Measurements from ENCODE around the gene UQCRFS1.
"Not testable (repeated sequence)": the region's sequence is repeated elsewhere in the genome, so short reads cannot be mapped to it uniquely, and the experiment has no call there.

The UQCRFS1 gene

DNA sequence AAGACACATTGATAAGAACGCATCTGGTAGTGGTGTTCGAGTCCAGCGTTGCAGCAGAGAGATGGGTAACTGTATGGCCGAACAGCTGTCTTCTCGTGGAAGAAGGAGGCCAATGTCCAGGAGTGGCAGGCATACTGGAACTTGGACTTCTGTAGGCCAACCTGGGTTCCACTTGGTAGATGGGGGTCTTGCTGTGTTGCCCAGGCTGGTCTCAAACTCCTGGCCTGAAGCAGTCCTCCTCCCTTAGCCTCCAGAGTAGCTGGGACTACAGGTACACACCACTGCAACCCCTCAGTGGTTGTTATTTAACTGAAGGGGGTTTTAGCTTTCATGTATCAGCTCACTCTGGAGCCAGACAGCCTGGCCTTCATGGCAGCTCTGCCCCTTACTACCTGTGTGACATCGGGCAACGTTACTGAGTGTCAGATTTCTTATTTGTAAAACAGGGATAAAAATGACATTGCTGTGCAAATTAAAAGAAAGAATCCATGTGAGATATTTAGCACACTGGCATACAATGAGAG, 2.4 kb upstream of the UQCRFS1 start:
- Histone ChIP-seq H3K27me3 (ENCODE audit: control insufficient read depth, insufficient read depth, low read length) (no peaks in the 10 kb centered on the region), H3K9me3 (ENCODE audit: control insufficient read depth, insufficient read depth, low read length) (no peaks in the 10 kb centered on the region), H3K4me1 (ENCODE audit: control insufficient read depth, insufficient read depth, low read length) (no peaks in the 10 kb centered on the region), H3K36me3 (ENCODE audit: control insufficient read depth, insufficient read depth, low read length) (no peaks in the 10 kb centered on the region), H3K27ac (ENCODE audit: low read length) (no peak overlapping the region), H3K4me3 (ENCODE audit: low read length) (no peak overlapping the region)
- no CpG with 5 or more reads among the region's 7 CpGs for WGBS (ENCODE audit: insufficient coverage, insufficient read length)
- no peak for DNase-seq (ENCODE audit: low read depth, low spot score)

DNA sequence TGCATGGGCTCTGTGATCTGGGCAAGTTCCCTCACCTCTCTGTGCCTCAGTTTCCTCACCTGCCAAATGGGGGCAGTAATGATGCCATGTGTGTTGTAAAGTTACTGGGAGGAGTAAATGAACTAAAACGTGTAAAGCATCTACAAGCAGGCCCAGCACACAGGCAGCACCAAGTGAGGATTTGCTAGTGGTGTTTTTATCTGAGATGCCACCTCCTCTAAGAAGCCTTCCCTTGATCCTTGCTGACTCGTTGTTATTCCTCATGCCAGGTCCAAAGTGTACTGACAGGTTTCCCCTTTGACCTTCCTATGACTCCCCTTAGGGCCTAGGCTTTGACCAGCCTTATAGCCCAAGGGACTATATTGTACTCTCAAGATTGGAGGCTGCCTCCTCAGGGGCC, 1.5 kb upstream of the UQCRFS1 start:
- no peaks in the 10 kb centered on the region for H3K36me3 ChIP-seq (ENCODE audit: control insufficient read depth, insufficient read depth, low read length)
- no peaks in the 10 kb centered on the region for H3K27me3 ChIP-seq (ENCODE audit: control insufficient read depth, insufficient read depth, low read length)
- no CpG with 5 or more reads among the region's 2 CpGs for WGBS (ENCODE audit: insufficient coverage, insufficient read length)
- H3K4me3 ChIP-seq (ENCODE audit: low read length), result no peak overlapping the region
- H3K4me1 ChIP-seq (ENCODE audit: control insufficient read depth, insufficient read depth, low read length), result no peaks in the 10 kb centered on the region
- no peak overlapping the region for H3K27ac ChIP-seq (ENCODE audit: low read length)
- DNase-seq (ENCODE audit: low read depth, low spot score), result no peak
- no peaks in the 10 kb centered on the region for H3K9me3 ChIP-seq (ENCODE audit: control insufficient read depth, insufficient read depth, low read length)

DNA sequence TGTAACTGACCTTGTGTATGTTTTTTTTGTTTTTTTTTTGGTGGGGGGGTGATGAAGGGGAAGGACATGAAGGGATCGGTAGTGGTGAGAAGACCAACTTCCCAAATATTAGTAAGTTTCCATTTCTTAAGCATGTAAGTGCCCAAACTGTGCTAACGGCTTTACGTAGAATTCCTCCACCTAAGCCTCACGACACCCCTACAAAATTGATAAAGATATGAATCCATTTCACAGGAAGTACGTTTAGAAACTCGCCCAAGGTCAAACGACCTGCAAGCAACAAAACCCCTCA, 649 bp downstream of the UQCRFS1 start:
- H3K4me1 ChIP-seq (ENCODE audit: control insufficient read depth, insufficient read depth, low read length), result no peaks in the 10 kb centered on the region
- DNase-seq (ENCODE audit: low read depth, low spot score), result no peak
- no peaks in the 10 kb centered on the region for H3K9me3 ChIP-seq (ENCODE audit: control insufficient read depth, insufficient read depth, low read length)
- H3K27ac ChIP-seq (ENCODE audit: low read length), result no peak overlapping the region
- no peaks in the 10 kb centered on the region for H3K36me3 ChIP-seq (ENCODE audit: control insufficient read depth, insufficient read depth, low read length)
- WGBS (ENCODE audit: insufficient coverage, insufficient read length), result no CpG with 5 or more reads among the region's 7 CpGs
- no peaks in the 10 kb centered on the region for H3K27me3 ChIP-seq (ENCODE audit: control insufficient read depth, insufficient read depth, low read length)
- H3K4me3 ChIP-seq (ENCODE audit: low read length), result peak overlapping the region; percentile 72

DNA sequence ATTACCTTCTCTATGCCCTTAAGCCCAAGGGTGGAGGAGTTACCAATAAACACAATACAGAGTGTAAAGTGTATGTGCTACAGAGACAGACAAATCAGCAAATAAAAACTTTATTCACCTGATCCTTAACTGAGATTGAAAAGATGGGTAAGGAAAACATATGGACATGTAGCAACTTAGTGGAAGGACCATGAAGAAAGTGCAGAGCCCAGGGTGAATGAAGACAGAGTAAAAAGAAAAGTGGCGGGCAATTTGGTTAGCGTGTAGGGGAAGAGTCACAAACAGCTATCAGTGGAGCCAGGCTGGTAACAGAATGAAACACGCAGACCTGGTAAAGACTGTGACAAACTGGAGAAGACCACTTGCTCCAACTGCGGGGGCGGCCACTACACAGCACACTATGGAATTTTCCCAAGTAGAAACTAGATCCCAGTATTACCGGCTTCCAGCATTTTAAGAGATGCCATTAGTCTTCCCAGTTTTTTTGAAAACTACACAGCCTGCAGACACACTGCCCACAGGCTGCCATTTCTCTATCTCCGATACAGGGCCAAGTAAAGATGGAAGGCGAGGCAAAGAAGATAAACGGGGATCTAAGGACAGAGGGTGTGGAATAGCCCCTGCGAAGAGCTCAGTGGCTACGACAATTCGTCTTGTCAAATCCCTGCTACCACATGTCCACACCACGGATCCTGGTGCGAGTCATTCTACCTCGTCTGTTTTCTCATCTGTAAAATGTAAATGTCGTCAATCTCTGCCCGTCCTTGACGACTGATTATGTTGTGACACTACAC, 1.2 kb downstream of the UQCRFS1 start:
- no peak for DNase-seq (ENCODE audit: low read depth, low spot score)
- no peaks in the 10 kb centered on the region for H3K4me1 ChIP-seq (ENCODE audit: control insufficient read depth, insufficient read depth, low read length)
- no peaks in the 10 kb centered on the region for H3K36me3 ChIP-seq (ENCODE audit: control insufficient read depth, insufficient read depth, low read length)
- H3K4me3 ChIP-seq (ENCODE audit: low read length), result peak overlapping the region; percentile 72
- WGBS (ENCODE audit: insufficient coverage, insufficient read length), result no CpG with 5 or more reads among the region's 18 CpGs
- no peaks in the 10 kb centered on the region for H3K27me3 ChIP-seq (ENCODE audit: control insufficient read depth, insufficient read depth, low read length)
- no peak overlapping the region for H3K27ac ChIP-seq (ENCODE audit: low read length)
- no peaks in the 10 kb centered on the region for H3K9me3 ChIP-seq (ENCODE audit: control insufficient read depth, insufficient read depth, low read length)

DNA sequence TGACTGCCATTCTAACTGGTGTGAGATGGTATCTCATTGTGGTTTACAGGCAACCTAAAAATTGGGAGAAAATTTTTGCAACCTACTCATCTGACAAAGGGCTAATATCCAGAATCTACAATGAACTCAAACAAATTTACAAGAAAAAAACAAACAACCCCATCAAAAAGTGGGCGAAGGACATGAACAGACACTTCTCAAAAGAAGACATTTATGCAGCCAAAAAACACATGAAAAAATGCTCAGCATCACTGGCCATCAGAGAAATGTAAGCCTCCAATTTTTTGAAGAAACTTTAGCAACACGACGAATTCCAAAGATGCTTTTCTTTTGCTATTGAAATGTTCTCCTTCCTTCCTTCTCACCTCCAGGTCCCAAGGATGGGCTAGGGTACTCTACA, 1.9 kb downstream of the UQCRFS1 start:
- not testable (repeated sequence) for H3K4me1 ChIP-seq (ENCODE audit: control insufficient read depth, insufficient read depth, low read length); H3K36me3 ChIP-seq (ENCODE audit: control insufficient read depth, insufficient read depth, low read length); H3K4me3 ChIP-seq (ENCODE audit: low read length); H3K9me3 ChIP-seq (ENCODE audit: control insufficient read depth, insufficient read depth, low read length); H3K27ac ChIP-seq (ENCODE audit: low read length); DNase-seq (ENCODE audit: low read depth, low spot score); H3K27me3 ChIP-seq (ENCODE audit: control insufficient read depth, insufficient read depth, low read length)
- no CpG with 5 or more reads among the region's 3 CpGs for WGBS (ENCODE audit: insufficient coverage, insufficient read length)

DNA sequence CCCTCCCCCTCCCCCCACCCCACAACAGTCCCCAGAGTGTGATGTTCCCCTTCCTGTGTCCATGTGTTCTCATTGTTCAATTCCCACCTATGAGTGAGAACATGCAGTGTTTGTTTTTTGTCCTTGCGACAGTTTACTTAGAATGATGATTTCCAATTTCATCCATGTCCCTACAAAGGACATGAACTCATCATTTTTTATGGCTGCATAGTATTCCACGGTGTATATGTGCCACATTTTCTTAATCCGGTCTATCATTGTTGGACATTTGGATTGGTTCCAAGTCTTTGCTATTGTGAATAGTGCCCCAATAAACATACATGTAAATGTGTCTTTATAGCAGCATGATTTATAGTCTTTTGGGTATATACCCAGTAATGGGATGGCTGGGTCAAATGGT, 2.4 kb downstream of the UQCRFS1 start:
- H3K9me3 ChIP-seq (ENCODE audit: control insufficient read depth, insufficient read depth, low read length); H3K4me1 ChIP-seq (ENCODE audit: control insufficient read depth, insufficient read depth, low read length); H3K27ac ChIP-seq (ENCODE audit: low read length); H3K4me3 ChIP-seq (ENCODE audit: low read length); H3K36me3 ChIP-seq (ENCODE audit: control insufficient read depth, insufficient read depth, low read length); H3K27me3 ChIP-seq (ENCODE audit: control insufficient read depth, insufficient read depth, low read length); DNase-seq (ENCODE audit: low read depth, low spot score): not testable (repeated sequence)
- no CpG with 5 or more reads among the region's 3 CpGs for WGBS (ENCODE audit: insufficient coverage, insufficient read length)

DNA sequence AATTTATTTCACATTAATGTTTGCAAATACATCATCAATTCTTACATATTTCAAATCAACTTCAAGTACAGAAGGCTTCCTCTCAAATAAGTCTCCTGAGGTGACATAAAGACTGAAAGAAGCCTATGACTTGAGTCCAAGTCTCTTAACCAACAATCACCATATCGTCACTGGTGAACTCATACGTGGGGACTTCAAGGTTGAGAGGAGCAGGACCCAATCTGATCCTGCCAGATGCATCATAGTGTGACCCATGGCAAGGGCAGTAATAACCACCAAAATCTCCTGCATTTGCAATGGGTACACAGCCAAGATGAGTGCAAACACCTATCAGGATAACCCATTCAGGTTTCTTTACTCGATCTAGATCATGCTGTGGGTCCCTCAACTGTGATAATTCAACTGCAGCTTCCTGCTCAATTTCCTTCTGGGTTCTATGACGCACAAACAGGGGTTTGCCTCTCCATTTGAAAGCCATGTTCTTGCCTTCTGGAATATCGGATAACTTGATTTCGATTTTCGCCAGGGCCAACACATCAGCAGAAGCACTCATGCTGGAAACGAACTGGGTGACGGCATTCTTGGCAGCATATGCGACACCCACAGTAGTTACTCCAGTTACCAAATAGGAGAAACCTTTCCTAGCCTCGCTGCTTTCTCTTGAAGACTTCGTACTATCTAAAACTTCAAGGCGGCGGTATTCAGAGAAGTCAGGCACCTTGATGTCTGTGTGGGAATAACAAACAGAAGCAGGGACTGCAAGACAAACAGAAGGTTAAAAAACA, 5.4 kb downstream of the UQCRFS1 start:
- H3K4me3 ChIP-seq (ENCODE audit: low read length); H3K4me1 ChIP-seq (ENCODE audit: control insufficient read depth, insufficient read depth, low read length); H3K27ac ChIP-seq (ENCODE audit: low read length); H3K9me3 ChIP-seq (ENCODE audit: control insufficient read depth, insufficient read depth, low read length); H3K36me3 ChIP-seq (ENCODE audit: control insufficient read depth, insufficient read depth, low read length); DNase-seq (ENCODE audit: low read depth, low spot score); H3K27me3 ChIP-seq (ENCODE audit: control insufficient read depth, insufficient read depth, low read length): not testable (repeated sequence)
- WGBS (ENCODE audit: insufficient coverage, insufficient read length), result no CpG with 5 or more reads among the region's 14 CpGs

DNA sequence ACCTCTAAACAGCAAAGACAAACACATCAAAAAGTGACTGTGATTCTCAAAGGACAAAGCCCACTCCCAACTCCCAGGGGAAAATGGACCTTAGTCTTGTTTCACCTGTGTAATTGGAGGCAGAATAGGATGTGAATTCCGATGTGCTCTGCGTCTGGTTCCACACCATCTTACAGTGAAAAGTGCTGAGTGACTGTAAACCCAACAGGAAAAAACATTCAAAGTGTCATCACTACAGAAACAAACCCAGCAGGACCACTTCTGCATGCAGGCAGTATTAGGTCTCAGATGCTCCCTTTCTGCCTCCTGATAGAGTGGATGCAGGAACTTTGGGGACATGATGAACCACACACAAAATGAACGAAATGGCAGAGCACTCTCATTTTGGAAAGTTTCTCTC, 6.5 kb downstream of the UQCRFS1 start:
- H3K4me1 ChIP-seq (ENCODE audit: control insufficient read depth, insufficient read depth, low read length), result no peaks in the 10 kb centered on the region
- H3K36me3 ChIP-seq (ENCODE audit: control insufficient read depth, insufficient read depth, low read length), result no peaks in the 10 kb centered on the region; the same call in 1 of the 2 replicates
- WGBS (ENCODE audit: insufficient coverage, insufficient read length), result no CpG with 5 or more reads among the region's 3 CpGs
- H3K27ac ChIP-seq (ENCODE audit: low read length), result no peak overlapping the region
- H3K4me3 ChIP-seq (ENCODE audit: low read length), result no peak overlapping the region
- no peak for DNase-seq (ENCODE audit: low read depth, low spot score)
- H3K9me3 ChIP-seq (ENCODE audit: control insufficient read depth, insufficient read depth, low read length), result no peaks in the 10 kb centered on the region
- H3K27me3 ChIP-seq (ENCODE audit: control insufficient read depth, insufficient read depth, low read length), result no peaks in the 10 kb centered on the region

DNA sequence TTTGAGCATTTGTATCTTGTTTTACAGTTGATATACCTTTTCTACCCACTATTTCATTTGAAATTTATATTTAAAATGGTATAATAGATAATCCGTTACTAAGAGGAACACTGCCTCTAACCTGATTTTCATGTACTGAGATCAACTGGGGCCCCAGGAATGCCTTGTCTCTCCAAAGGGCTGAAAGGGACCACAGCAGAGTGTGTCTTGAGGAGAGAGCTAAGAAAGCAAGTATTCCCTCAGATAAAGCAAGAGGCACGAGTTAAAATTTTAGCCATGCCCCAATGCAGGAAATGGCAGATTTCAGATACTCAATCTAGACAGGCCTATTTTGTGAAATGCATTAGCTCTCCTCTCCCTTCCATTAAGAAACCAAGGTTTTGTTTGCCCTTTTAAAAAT, 10.7 kb downstream of the UQCRFS1 start:
- no peak overlapping the region for H3K4me3 ChIP-seq (ENCODE audit: low read length)
- H3K36me3 ChIP-seq (ENCODE audit: control insufficient read depth, insufficient read depth, low read length), result no peaks in the 10 kb centered on the region; the same call in 1 of the 2 replicates
- WGBS (ENCODE audit: insufficient coverage, insufficient read length), result no CpG with 5 or more reads among the region's 2 CpGs
- no peaks in the 10 kb centered on the region for H3K27me3 ChIP-seq (ENCODE audit: control insufficient read depth, insufficient read depth, low read length)
- no peaks in the 10 kb centered on the region; the same call in 1 of the 2 replicates for H3K4me1 ChIP-seq (ENCODE audit: control insufficient read depth, insufficient read depth, low read length)
- no peaks in the 10 kb centered on the region for H3K9me3 ChIP-seq (ENCODE audit: control insufficient read depth, insufficient read depth, low read length)
- H3K27ac ChIP-seq (ENCODE audit: low read length), result no peak overlapping the region
- no peak for DNase-seq (ENCODE audit: low read depth, low spot score)

DNA sequence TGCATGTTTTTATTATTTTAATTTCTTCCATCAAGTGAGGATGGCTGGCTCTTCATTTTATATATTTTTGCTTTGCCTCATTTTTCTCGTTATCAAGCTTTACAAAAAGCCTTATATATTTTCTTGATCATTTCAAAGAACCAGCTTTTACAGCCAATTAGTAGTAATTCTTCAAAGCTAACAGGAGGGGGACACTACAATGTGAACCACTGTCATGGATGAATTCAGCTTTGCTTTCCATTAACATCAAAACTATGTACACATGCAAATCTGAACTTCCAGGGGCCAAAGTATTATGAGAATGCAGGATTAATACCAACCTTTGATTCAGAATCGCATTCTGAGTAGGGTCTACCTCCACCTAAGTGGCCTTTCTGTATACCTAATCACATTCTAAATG, 11.1 kb downstream of the UQCRFS1 start:
- Histone ChIP-seq H3K4me3 (ENCODE audit: low read length) (no peak overlapping the region), H3K27ac (ENCODE audit: low read length) (no peak overlapping the region), H3K9me3 (ENCODE audit: control insufficient read depth, insufficient read depth, low read length) (no peaks in the 10 kb centered on the region), H3K4me1 (ENCODE audit: control insufficient read depth, insufficient read depth, low read length) (no peaks in the 10 kb centered on the region; the same call in 1 of the 2 replicates), H3K36me3 (ENCODE audit: control insufficient read depth, insufficient read depth, low read length) (no peaks in the 10 kb centered on the region; the same call in 1 of the 2 replicates), H3K27me3 (ENCODE audit: control insufficient read depth, insufficient read depth, low read length) (no peaks in the 10 kb centered on the region)
- no peak for DNase-seq (ENCODE audit: low read depth, low spot score)
- no CpG with 5 or more reads among the region's 2 CpGs for WGBS (ENCODE audit: insufficient coverage, insufficient read length)

Data from iPS DF 6.9 (cell line).